Retina (tissue), 1 donor: Measurements from ENCODE around the gene RIMBP3B.
"Not testable (repeated sequence)": the region's sequence is repeated elsewhere in the genome, so short reads cannot be mapped to it uniquely, and the experiment has no call there.

ENCODE experiments used
- DNase-seq: peaks from one replicate; pipeline ENCODE4 v3.0.0-alpha.2; 2016

RIMBP3B gene

DNA sequence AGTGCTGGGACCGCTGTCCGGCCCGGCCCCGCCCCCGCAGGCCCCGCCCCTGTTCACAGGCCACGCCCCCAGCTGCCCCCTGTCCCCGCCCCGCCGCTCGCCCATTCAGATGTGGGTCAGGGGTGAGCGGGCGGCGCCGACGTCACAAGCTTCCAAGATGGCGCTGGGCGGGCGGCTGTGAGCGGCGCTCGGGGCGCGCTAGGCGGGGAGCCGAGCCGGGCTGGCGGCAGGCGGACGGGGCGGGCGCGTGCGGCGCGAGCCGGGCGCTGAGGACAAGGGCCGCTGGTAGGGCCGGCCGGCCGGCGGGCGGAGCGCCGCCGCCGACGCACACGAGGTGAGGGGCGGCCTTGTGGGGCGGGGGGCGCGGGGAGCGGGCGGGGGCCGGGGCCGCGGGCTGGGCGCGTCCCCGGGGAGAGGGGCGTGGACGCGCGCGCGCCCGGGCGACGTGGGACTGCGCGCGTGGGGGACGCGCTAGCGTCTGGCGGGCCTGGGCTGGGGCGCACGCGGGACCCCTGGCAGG, 33.7 kb downstream of the RIMBP3B start, which contains the start of gene HIC2:
HIC2 (plus strand) TSS at position 145 of the 520 bp plus-strand sequence. CDS start 25,461 bp downstream, outside the sequence.
- DNase-seq: not testable (repeated sequence)

DNA sequence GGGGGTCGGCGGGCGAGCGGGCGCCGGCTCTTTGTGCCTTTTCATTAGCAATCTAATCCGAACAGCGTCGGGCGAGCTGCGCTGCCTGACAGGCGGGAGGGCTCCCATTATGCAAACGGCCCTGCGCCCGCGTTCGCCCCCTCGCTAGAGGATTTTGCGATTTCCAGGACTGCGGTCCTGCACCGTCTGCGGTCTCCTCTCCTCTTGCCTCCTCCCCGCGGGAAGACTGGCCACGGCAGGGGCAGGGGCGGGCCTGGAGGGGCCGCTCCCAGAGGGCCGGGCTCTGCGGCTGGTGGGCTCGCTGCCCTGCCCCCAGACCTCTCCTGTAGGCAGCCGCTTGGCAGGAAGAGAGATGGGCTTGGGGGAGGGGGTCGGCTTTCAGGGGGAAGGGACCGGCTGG, 34.3 kb downstream of the RIMBP3B start:
- not testable (repeated sequence) for DNase-seq

DNA sequence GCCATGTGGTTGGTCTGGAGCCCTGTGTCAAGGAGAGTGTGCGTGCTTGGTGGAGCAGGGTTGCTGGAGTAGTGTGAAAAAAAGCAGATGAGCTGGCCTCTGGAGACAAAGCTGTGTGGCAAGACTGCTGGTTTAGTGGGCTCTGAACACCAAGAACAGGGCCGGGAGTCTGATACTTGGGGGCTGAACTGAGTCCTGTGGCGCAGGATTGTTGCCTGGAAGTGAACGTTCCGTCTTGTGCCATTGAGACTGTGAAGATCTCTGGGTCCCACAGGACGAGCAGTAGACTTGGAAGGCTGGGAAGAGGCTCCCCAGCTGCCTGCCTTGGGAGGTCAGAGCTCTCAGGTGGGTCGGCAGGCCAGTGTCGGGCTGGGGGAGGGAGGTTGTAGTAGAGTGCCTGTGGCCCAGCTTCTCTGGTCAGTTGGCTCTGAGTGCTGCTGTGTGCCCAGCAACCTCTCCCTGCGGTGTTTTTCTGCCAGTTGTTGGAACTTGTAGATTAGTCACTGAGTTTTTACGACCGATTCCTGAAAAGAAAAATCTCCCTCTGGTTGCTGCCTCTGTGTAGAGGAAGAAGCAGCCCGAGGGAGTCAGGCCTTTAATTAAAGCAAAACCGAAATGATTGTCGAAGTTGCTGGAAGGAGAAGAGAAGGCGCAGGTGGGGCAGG, 35.6 kb downstream of the RIMBP3B start:
- DNase-seq: not testable (repeated sequence)

DNA sequence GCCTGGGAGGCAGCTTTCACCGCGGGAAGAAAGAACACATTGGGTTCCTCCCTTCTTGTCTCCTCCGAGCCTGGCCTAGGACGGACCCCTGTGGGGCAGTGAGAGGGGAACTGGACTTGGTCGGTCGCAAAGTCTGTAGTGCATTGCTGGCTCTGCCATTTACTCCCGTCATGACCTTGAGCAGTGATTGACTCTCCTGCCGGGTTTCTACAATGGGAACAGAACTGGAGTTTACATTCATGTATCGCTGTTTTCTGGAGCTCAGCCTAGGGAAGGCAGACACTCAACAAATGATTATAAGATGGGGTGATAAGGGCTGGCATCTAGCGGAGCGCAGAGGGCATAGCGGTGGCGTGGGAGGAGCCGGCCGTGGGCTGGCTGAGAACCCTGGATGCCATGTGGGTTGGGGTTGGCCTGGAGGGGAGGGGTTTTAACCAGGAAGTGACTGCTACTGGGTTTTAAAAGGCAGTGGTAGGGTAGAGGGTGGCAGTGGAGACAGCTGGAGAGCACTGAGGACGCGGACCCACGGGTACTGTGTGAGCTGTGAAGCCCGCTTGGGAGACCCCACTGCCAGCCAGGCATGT, 36.7 kb downstream of the RIMBP3B start:
- not testable (repeated sequence) for DNase-seq

DNA sequence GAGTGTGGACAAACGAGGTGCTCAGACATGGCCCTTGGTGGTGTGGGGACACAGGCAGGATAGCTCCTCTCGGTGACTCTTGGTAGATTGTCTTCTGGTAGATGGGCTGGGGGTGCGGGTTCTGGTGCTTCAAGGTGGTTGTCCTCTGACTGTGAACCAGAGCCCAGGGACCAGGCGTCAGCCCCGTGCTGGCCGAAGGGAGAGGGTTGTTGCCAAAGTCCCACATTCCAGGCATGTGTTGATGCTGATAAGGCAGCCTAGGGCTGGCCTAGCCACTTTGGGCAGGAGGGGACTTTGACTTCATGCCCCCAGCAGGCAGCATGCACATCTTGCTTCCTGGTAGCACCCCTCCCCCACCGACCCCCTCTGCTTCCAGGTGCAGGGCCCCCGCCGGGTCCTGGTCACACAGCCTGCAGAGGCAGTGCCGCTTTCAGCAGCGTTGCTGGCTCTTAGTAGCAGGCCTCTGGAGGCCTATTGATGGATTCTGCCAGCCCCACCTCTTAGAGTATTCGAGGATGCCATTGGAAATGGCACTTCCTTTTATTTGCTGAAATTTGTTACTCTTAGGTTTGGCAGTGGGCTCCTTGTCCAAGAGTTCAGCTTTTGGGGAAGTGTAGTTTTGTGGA, 40.6 kb downstream of the RIMBP3B start:
- DNase-seq: not testable (repeated sequence)

DNA sequence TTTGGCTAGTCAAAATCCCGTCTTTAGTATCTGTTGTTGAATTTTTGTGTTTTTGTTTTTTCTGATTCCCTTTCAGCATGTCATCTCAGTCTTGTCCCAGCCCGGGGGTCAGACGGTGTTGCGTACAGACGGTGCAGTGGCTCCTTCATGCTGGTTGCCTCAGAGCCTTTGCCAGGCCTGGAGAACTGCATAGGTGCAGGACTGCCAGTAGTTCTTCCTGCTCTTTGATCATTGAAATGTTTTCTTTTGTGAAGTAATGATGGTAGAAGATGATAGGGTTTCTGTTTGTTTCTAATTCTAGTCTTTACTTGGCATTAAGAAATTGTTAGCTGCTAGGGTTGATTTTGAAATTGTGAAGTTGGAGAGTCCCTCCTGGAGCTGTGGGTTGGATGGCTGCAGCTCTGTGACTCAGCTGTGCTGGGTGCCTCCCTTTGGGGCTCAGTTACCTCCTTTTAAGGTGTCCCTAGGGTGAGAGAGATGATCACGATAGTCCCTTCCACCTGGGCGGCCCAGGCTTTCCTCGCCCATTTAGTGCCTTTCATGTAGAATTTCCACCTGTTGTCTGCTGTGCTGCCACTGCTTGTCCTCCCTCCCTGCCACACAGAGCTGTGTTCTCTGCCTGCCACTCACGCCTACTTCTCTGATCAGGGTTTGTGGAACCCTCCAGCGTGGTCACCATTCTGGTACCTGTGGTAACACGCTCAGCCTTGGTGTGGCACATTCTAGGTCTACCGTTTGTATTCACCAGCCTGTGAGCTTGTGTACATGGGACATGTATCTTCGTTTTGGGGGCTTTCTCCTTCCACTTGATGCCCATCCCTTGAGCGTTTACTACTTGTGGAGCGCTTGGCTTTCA, 51.1 kb downstream of the RIMBP3B start:
- DNase-seq: not testable (repeated sequence)

DNA sequence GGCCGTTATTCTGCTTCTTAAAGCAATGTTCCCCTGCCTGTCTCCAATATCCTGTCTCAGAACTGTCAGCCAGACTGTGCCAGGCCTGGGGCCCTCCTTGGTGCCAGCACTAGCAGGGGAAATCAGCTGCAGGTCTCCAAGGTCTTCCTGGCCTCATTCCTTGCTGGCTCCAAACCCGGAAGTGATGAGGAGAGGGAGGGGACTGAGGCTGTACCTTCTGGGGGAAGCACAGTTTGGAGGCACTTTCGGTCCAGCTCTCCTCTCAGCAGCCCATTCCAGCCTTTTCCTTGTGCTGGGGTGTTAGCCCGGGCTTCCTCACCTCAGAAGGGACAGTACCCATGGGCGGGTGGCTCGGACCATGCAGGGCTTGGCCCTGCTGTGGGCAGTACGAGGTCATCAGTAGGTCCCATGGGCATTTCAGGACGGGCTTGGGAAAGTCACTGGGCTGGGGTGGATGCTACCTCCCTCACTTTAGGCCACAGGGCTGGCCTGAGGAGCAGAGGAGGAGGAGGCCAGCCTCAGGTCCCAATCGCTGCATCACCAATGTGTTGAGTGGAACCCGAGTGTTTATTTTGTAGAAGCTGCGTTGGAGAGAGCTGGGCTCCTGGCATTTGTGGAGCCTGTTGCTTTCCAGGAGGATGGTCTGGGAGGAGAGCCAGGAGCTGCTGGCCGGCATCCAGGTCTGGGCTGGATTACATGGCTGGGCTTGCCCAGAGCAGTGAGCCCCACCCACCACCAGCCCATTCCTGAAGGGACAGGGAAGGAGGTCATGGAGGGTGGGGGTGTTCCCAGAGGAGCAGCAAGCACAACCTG, 52.7 kb downstream of the RIMBP3B start:
- not testable (repeated sequence) for DNase-seq

DNA sequence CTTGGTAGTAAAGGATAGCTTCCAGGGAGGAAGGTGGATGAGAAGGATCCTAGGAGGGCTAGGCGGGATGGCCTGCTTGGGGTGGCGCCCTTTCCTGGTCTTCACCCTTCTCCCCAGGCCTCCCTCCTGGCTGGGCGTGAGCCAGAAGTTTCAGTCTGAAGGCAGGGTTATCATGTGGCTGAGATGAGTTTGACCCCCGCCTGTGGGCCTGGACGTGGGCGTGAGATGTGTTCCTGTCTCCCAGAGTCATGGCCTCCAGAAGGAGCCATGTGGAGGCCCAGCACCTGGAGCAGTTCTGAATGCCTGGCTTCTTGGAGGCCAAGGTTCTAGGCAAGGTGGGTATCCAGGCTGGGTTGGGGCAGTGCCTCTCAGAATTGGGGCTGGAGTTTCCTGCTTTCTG, 54.5 kb downstream of the RIMBP3B start:
- not testable (repeated sequence) for DNase-seq
